H1 (cell line): ENCODE data around the gene MLF2. TPM values are rescaled to one million over a fixed set of nuclear protein-coding genes. Genes with fewer than 3 reads are reported as not detected.

Source experiments
- CTCF ChIA-PET: fragments of 300-600 bp; sonication (Branson Sonifier 250); formaldehyde crosslinking; loops from one replicate; lab custom pipeline; 2021; ENCODE audit not compliant: partially characterized antibody; lab: Charles Lee
- POLR2A ChIA-PET: fragments of 300-600 bp; sonication (Branson Sonifier 250); formaldehyde crosslinking; loops from one replicate; lab custom pipeline; 2021; ENCODE audit warnings: inconsistent platforms; ENCODE audit not compliant: partially characterized antibody; lab: Charles Lee
- DNase-seq, 2 experiments: peaks; one replicate each; pipeline versions ENCODE4 v3.0.0 to v3.0.0-alpha.2; 2010 to 2022; ENCODE audit warnings: low spot score in 2 of 2, low read depth in 1 of 2, mixed read lengths in 1 of 2
- FAIRE-seq: peaks from 2 replicates; lab custom pipeline; 2011; peaks lifted over from hg19 to GRCh38; lab: Jason Lieb, UNC
- H2AFZ ChIP-seq: 2 replicates; pipeline ENCODE4 v1.8.1; 2012; ENCODE audit warnings: low read length, inconsistent platforms
- H2AK5ac ChIP-seq: 2 replicates; pipeline ENCODE4 v1.6.1; 2013; ENCODE audit warnings: low read depth, low read length
- H2BK120ac ChIP-seq: replicated peaks from 2 replicates; pipeline ENCODE3; 2013; ENCODE audit warnings: low read depth, low read length, inconsistent platforms
- H2BK12ac ChIP-seq: 2 replicates; pipeline ENCODE4 v1.6.1; 2013; ENCODE audit warnings: low read depth, low read length
- H2BK15ac ChIP-seq: 2 replicates; pipeline ENCODE4 v1.6.1; 2013; ENCODE audit warnings: low read length
- H2BK20ac ChIP-seq: 2 replicates; pipeline ENCODE4 v1.6.1; 2013; ENCODE audit warnings: low read length
- H2BK5ac ChIP-seq: 2 replicates; pipeline ENCODE4 v1.6.1; 2013; ENCODE audit warnings: low read depth, low read length
- H3K14ac ChIP-seq: 2 replicates; pipeline ENCODE4 v1.6.1; 2013; ENCODE audit warnings: inconsistent platforms; ENCODE audit not compliant: insufficient read length
- H3K18ac ChIP-seq: 2 replicates; pipeline ENCODE4 v1.6.1; 2013; ENCODE audit warnings: low read length; ENCODE audit errors: extremely low read depth
- H3K23ac ChIP-seq: 2 replicates; pipeline ENCODE4 v1.6.1; 2013; ENCODE audit warnings: inconsistent platforms; ENCODE audit not compliant: insufficient read length
- H3K23me2 ChIP-seq: 2 replicates; pipeline ENCODE4 v1.6.1; 2013; ENCODE audit warnings: low read depth, low read length
- H3K27ac ChIP-seq: 2 replicates; pipeline ENCODE4 v1.6.1; 2011; ENCODE audit warnings: low read depth, low read length, inconsistent platforms
- H3K27me3 ChIP-seq, 4 experiments: replicated peaks in 1 of 4; 1 replicate in 1 of 4; 2 replicates in 3 of 4; pipeline versions ENCODE4 v1.6.1 to v1.8.1; 2011 to 2013; ENCODE audit warnings: low read length in 3 of 4, mild to moderate bottlenecking in 3 of 4, inconsistent platforms in 2 of 4, mixed read lengths in 2 of 4, moderate library complexity in 1 of 4; ENCODE audit not compliant: control insufficient read depth in 3 of 4, insufficient read depth in 3 of 4; ENCODE audit errors: extremely low read depth in 1 of 4
- H3K36me3 ChIP-seq, 4 experiments: 2 replicates each; pipeline versions ENCODE4 v1.6.1 to v1.8.1; 2011 to 2013; ENCODE audit warnings: mild to moderate bottlenecking in 4 of 4, low read length in 3 of 4, moderate library complexity in 2 of 4, control low read depth in 1 of 4, inconsistent platforms in 1 of 4; ENCODE audit not compliant: insufficient read depth in 4 of 4, control insufficient read depth in 2 of 4
- H3K4ac ChIP-seq: replicated peaks from 2 replicates; pipeline ENCODE3; 2013; ENCODE audit warnings: low read length, low read depth, mixed read lengths, inconsistent platforms; ENCODE audit not compliant: insufficient read length
- H3K4me1 ChIP-seq, 4 experiments: replicated peaks in 1 of 4; 1 replicate in 1 of 4; 2 replicates in 3 of 4; pipeline versions ENCODE4 v1.6.1 to v1.8.1; 2011 to 2013; ENCODE audit warnings: low read length in 3 of 4, inconsistent platforms in 2 of 4, mixed read lengths in 1 of 4; ENCODE audit not compliant: insufficient read depth in 4 of 4, control insufficient read depth in 3 of 4
- H3K4me2 ChIP-seq, 2 experiments: 2 replicates each; pipeline versions ENCODE4 v1.6.1 to v1.8.1; 2011 to 2013; ENCODE audit warnings: low read depth in 2 of 2, low read length in 2 of 2, control low read depth in 1 of 2, inconsistent platforms in 1 of 2, mild to moderate bottlenecking in 1 of 2; ENCODE audit not compliant: insufficient read depth in 1 of 2
- H3K4me3 ChIP-seq, 4 experiments: fragments of 200-600, 300-600 bp in 1 of 4; sonication (generic), shearing (Covaris generic), sonication (Bioruptor Twin) in 1 of 4; 2 replicates each; pipeline versions ENCODE4 v1.5.1 to v1.8.1; 2011 to 2016; ENCODE audit warnings: low read length in 4 of 4, low read depth in 3 of 4, control low read depth in 2 of 4, inconsistent platforms in 2 of 4, mild to moderate bottlenecking in 2 of 4, mixed read lengths in 1 of 4, moderate library complexity in 1 of 4; ENCODE audit not compliant: insufficient read depth in 2 of 4; ENCODE audit errors: extremely low read depth in 1 of 4
- H3K56ac ChIP-seq: replicated peaks from 2 replicates; pipeline ENCODE3; 2013; ENCODE audit warnings: low read depth, mild to moderate bottlenecking, mixed read lengths, low read length, inconsistent platforms; ENCODE audit not compliant: insufficient read length
- H3K79me1 ChIP-seq: 2 replicates; pipeline ENCODE4 v1.6.1; 2013; ENCODE audit warnings: low read depth, low read length, control low read depth
- H3K79me2 ChIP-seq, 2 experiments: 2 replicates each; pipeline versions ENCODE4 v1.6.1 to v1.8.1; 2012 to 2013; ENCODE audit warnings: low read length in 2 of 2, mild to moderate bottlenecking in 2 of 2, inconsistent platforms in 1 of 2; ENCODE audit not compliant: insufficient read depth in 2 of 2, control insufficient read depth in 1 of 2
- H3K9ac ChIP-seq, 4 experiments: replicated peaks in 1 of 4; 1 replicate in 1 of 4; 2 replicates in 3 of 4; pipeline versions ENCODE4 v1.6.1 to v1.8.1; 2011 to 2013; ENCODE audit warnings: low read depth in 3 of 4, low read length in 3 of 4, control low read depth in 2 of 4, mild to moderate bottlenecking in 2 of 4, moderate library complexity in 2 of 4, inconsistent platforms in 1 of 4; ENCODE audit errors: extremely low read depth in 1 of 4
- H3K9me3 ChIP-seq, 2 experiments: 2 replicates each; pipeline versions ENCODE4 v1.6.1 to v1.8.1; 2012 to 2013; ENCODE audit warnings: mild to moderate bottlenecking in 2 of 2, moderate library complexity in 2 of 2, control low read depth in 1 of 2, inconsistent platforms in 1 of 2, low read depth in 1 of 2, low read length in 1 of 2, mixed read lengths in 1 of 2; ENCODE audit not compliant: insufficient read depth in 2 of 2
- H4K20me1 ChIP-seq, 2 experiments: replicated peaks in 1 of 2; 2 replicates each; pipeline versions ENCODE3 to v1.8.1; 2011 to 2013; ENCODE audit warnings: inconsistent platforms in 2 of 2, low read length in 2 of 2, mild to moderate bottlenecking in 1 of 2; ENCODE audit not compliant: insufficient read depth in 2 of 2, control insufficient read depth in 1 of 2
- H4K5ac ChIP-seq: 2 replicates; pipeline ENCODE4 v1.6.1; 2013; ENCODE audit warnings: low read length, low read depth, mixed read lengths, inconsistent platforms; ENCODE audit not compliant: insufficient read length
- H4K8ac ChIP-seq: 2 replicates; pipeline ENCODE4 v1.8.0; 2013; ENCODE audit warnings: mild to moderate bottlenecking, moderate library complexity, low read length, inconsistent platforms; ENCODE audit not compliant: insufficient read depth; ENCODE audit errors: extremely low read depth
- H4K91ac ChIP-seq: replicated peaks from 2 replicates; pipeline ENCODE3; 2013; ENCODE audit warnings: low read length, mixed read lengths, inconsistent platforms; ENCODE audit not compliant: insufficient read length
- ATF3 ChIP-seq: IDR thresholded peaks from 2 replicates; pipeline ENCODE4 v1.6.1; 2011; ENCODE audit warnings: low read depth, mild to moderate bottlenecking, low read length; ENCODE audit not compliant: insufficient read depth
- CBX5 ChIP-seq: fragments of 300-800, 300-1000 bp; sonication (generic); IDR thresholded peaks from 2 replicates; pipeline ENCODE4 v1.7.1; 2016; ENCODE audit warnings: antibody characterized with exemption, low read length, low read depth
- EP300 ChIP-seq, 2 experiments: IDR thresholded peaks; 1 replicate in 1 of 2; 2 replicates in 1 of 2; pipeline ENCODE4 v1.6.1; 2011 to 2012; ENCODE audit warnings: low read depth in 2 of 2, low read length in 2 of 2, mild to moderate bottlenecking in 2 of 2, borderline replicate concordance in 1 of 2, inconsistent platforms in 1 of 2, moderate library complexity in 1 of 2
- GTF2F1 ChIP-seq: IDR thresholded peaks from 2 replicates; pipeline ENCODE4 v1.6.1; 2012; ENCODE audit warnings: low read depth, low read length, improper control_type of control experiment, borderline replicate concordance
- JUN ChIP-seq: IDR thresholded peaks from 2 replicates; pipeline ENCODE4 v1.6.1; 2011; ENCODE audit warnings: low read depth, mild to moderate bottlenecking, improper control_type of control experiment, low read length
- NANOG ChIP-seq: IDR thresholded peaks from 2 replicates; pipeline ENCODE4 v1.6.1; 2011; ENCODE audit warnings: low read length, low read depth, mild to moderate bottlenecking, inconsistent platforms; ENCODE audit not compliant: insufficient read depth, poor library complexity, severe bottlenecking
- NRF1 ChIP-seq: IDR thresholded peaks from 2 replicates; pipeline ENCODE4 v1.6.1; 2011; ENCODE audit warnings: mild to moderate bottlenecking, low read depth, low read length, improper control_type of control experiment
- POU5F1 ChIP-seq: IDR thresholded peaks from 2 replicates; pipeline ENCODE4 v1.6.1; 2011; ENCODE audit warnings: low read depth, mild to moderate bottlenecking, low read length, moderate library complexity
- SAP30 ChIP-seq: fragments of 300-600 bp; sonication (generic); IDR thresholded peaks from 2 replicates; pipeline ENCODE4 v1.7.1; 2012; ENCODE audit warnings: low read length, moderate library complexity, mild to moderate bottlenecking, inconsistent platforms; ENCODE audit not compliant: insufficient read depth, insufficient replicate concordance
- SRF ChIP-seq: IDR thresholded peaks from 2 replicates; pipeline ENCODE4 v1.6.1; 2011; ENCODE audit warnings: mild to moderate bottlenecking, low read depth, low read length, moderate library complexity
- YY1 ChIP-seq: IDR thresholded peaks from 2 replicates; pipeline ENCODE4 v1.6.1; 2011; ENCODE audit warnings: low read depth, mild to moderate bottlenecking, low read length
- WGBS, 2 experiments: shearing (Covaris generic) in 1 of 2; methylation state at CpG; one replicate each; pipeline versions ENCODE4 v1.1.6 to v1.1.7; 2013 to 2015; ENCODE audit warnings: low lambda C conversion rate in 2 of 2, mixed read lengths in 2 of 2, inconsistent platforms in 1 of 2, low coverage in 1 of 2, missing lambda C conversion rate in 1 of 2; ENCODE audit not compliant: insufficient replicate concordance in 2 of 2, insufficient coverage in 1 of 2, insufficient read length in 1 of 2; ENCODE audit errors: extremely low coverage in 1 of 2, missing lambda C conversion rate in 1 of 2; 5-methylcytosine and 5-hydroxymethylcytosine counted together
- polyA plus RNA-seq, 7 experiments: library from polyadenylated mRNA; depleted of rRNA in 3 of 7; stranded (reverse) in 5 of 7; unstranded in 2 of 7; fragments of >200 nt in 5 of 7; fragments of 200-250 nt in 2 of 7; gene quantifications; 1 replicate in 5 of 7; 2 replicates in 1 of 7; 4 replicates in 1 of 7; pipeline versions ENCODE4 v1.2.1 to v1.2.3, GENCODE V29; 2011 to 2013; ENCODE audit warnings: missing spikeins in 2 of 7, mixed read lengths in 2 of 7
- total RNA-seq: library from RNA; stranded (reverse); fragmentation: NEBNext Ultra II Directional; extraction: Animal tissue kit (Norgen Biotek cat#: 25700); gene quantifications from 2 replicates; pipeline ENCODE4 v1.2.1, GENCODE V29; 2021

The MLF2 gene
- total and polyA plus RNA-seq, 2 of the 8 experiments (the other 6 are each of a cell fraction or from before 2014, with no cell fraction given), result 229 to 401 TPM

GRCh38 chr12:6769666-6770065 is 16.7 kb upstream of the MLF2 start:
- H2AFZ ChIP-seq, result no peak overlapping the region
- no peak overlapping the region for H2BK12ac ChIP-seq
- H4K91ac ChIP-seq, result no peak overlapping the region
- ChIA-PET POLR2A (interaction anchor here (0.7 to 11.6 kb wide), 13 partner anchors 9 to 433 kb away, joined by 3 to 151 read pairs (median 8); partner anchors contain the start of genes CDCA3, GNB3, GPR162 and MLF2), CTCF (interaction anchor here (0.7 to 29.6 kb wide), 5 partner anchors 11 to 124 kb away, joined by 3 to 532 read pairs (median 105); partner anchors contain the start of genes GNB3, GPR162, MLF2 and P3H3)
- no peak overlapping the region for H3K14ac ChIP-seq
- 0 out of 2 replicates have a peak overlapping the region, but pooled peaks have one; percentile 28 for H2BK5ac ChIP-seq
- H3K23ac ChIP-seq, result no peak overlapping the region
- H4K5ac ChIP-seq, result no peak overlapping the region
- WGBS, 2 experiments, result 70% methylated on average over 3 of the region's 4 CpGs; no CpG with 5 or more reads in 1 of the 2 experiments
- H4K8ac ChIP-seq, result no peak overlapping the region; the same call in 1 of the 2 replicates
- peak overlapping the region in 3 of 4 experiments; percentile 26 to 98 (median 83); a peak in 5 of 8 replicates for H3K4me3 ChIP-seq
- H3K36me3 ChIP-seq, result peaks cover 0 to 23% (median 5%) of the 10 kb centered on the region in 4 experiments; a peak in 6 of 8 replicates
- peak overlapping the region; percentile 46 for H3K4ac ChIP-seq
- FAIRE-seq (no peak), DNase-seq (no peak)
- no peak overlapping the region for H3K18ac ChIP-seq
- no peak overlapping the region for H2AK5ac ChIP-seq
- peaks cover 7 to 41% (median 32%) of the 10 kb centered on the region in 4 experiments for H3K4me1 ChIP-seq
- peaks cover 4 to 25% of the 10 kb centered on the region in 2 experiments; a peak in 2 of 4 replicates for H3K79me2 ChIP-seq
- H3K9me3 ChIP-seq, result no peaks in the 10 kb centered on the region
- peaks cover 18% of the 10 kb centered on the region for H3K23me2 ChIP-seq
- peaks cover 0 to 21% (median 17%) of the 10 kb centered on the region in 4 experiments; a peak in 5 of 7 replicates for H3K27me3 ChIP-seq
- H4K20me1 ChIP-seq, result peaks cover 6 to 20% of the 10 kb centered on the region in 2 experiments
- peak overlapping the region; percentile 88 to 100; a peak in 1 of 4 replicates for H3K4me2 ChIP-seq
- H3K79me1 ChIP-seq, result 0 out of 2 replicates have a peak, but pooled peaks cover 2% of the 10 kb centered on the region
- H3K27ac ChIP-seq, result no peak overlapping the region
- no peak overlapping the region for H2BK120ac ChIP-seq
- H3K56ac ChIP-seq, result no peak overlapping the region
- H2BK20ac ChIP-seq, result no peak overlapping the region
- 0 out of 2 replicates have a peak overlapping the region, but pooled peaks have one; percentile 40 for H2BK15ac ChIP-seq
- H3K9ac ChIP-seq, result no peak overlapping the region; a peak in 2 of 7 replicates
- TF ChIP-seq GTF2F1 (no peak), CBX5 (no peak), SAP30 (no peak), EP300 (IDR thresholded peaks at IDR 0.05; ENCODE audit: borderline replicate concordance in 1 of 2, low read depth in 2 of 2, low read length in 2 of 2) (no peak), SRF (no peak), POU5F1 (no peak), NANOG (no peak), ATF3 (no peak), NRF1 (no peak), YY1 (no peak), JUN (no peak)
